MM.1S (cell line): ENCODE measurements around the gene ADAM23.

ENCODE experiments used
- CTCF ChIP-seq: fragments of 300-600 bp; sonication (generic); IDR thresholded peaks from 2 replicates; pipeline ENCODE4 v1.5.1; 2016; ENCODE audit warnings: antibody characterized with exemption, low read length, mixed read lengths
- EZH2 ChIP-seq: fragments of 300-600 bp; sonication (generic); optimal IDR thresholded peaks from 2 replicates; pipeline ENCODE3; 2017; ENCODE audit warnings: low read depth, mild to moderate bottlenecking, antibody characterized with exemption, low read length, mixed read lengths
- EZH2phosphoT487 ChIP-seq: fragments of 300-600 bp; sonication (generic); IDR thresholded peaks from 2 replicates; pipeline ENCODE4 v1.6.1; 2018; ENCODE audit warnings: antibody characterized with exemption, low read length

- TF ChIP-seq CTCF (no peak), EZH2 (no peak), EZH2phosphoT487 (no peak)
These were observed 20.8 kb upstream of the ADAM23 start for GRCh38 chr2:206422493-206422892.
